Spleen (tissue), 11 donors: ENCODE data around the gene CYS1. TPM values are rescaled to one million over a fixed set of nuclear protein-coding genes. Genes with fewer than 3 reads are reported as not detected.

ENCODE experiments used
- DNase-seq: peaks from one replicate; pipeline ENCODE4 v3.0.0-alpha.2; 2020
- H3K27ac ChIP-seq, 8 donors: fragments of 200-600 bp; sonication (generic) in 7 of 8; 1 replicate in 4 of 8; 2 replicates in 4 of 8; pipeline versions ENCODE4 v1.5.0 to v1.8.0; 2016 to 2021; ENCODE audit warnings: inconsistent platforms in 4 of 8, mild to moderate bottlenecking in 4 of 8, moderate library complexity in 1 of 8
- H3K27me3 ChIP-seq, 7 donors: fragments of 200-600 bp; sonication (generic) in 6 of 7; replicated peaks in 1 of 7; 1 replicate in 4 of 7; 2 replicates in 3 of 7; pipeline versions ENCODE4 v1.5.0 to v1.8.0; 2016 to 2021; ENCODE audit warnings: inconsistent platforms in 3 of 7, mild to moderate bottlenecking in 1 of 7
- H3K36me3 ChIP-seq, 6 donors: fragments of 200-600 bp; sonication (generic) in 5 of 6; 1 replicate in 4 of 6; 2 replicates in 2 of 6; pipeline versions ENCODE4 v1.5.0 to v1.8.0; 2016 to 2021; ENCODE audit warnings: inconsistent platforms in 2 of 6
- H3K4me1 ChIP-seq, 6 donors: fragments of 200-600 bp; sonication (generic) in 5 of 6; 1 replicate in 3 of 6; 2 replicates in 3 of 6; pipeline versions ENCODE4 v1.5.0 to v1.8.0; 2016 to 2021; ENCODE audit warnings: inconsistent platforms in 3 of 6
- H3K4me3 ChIP-seq, 8 donors: fragments of 200-600 bp; sonication (generic) in 7 of 8; 1 replicate in 4 of 8; 2 replicates in 4 of 8; pipeline versions ENCODE4 v1.5.0 to v1.8.0; 2016 to 2021; ENCODE audit warnings: inconsistent platforms in 4 of 8, mild to moderate bottlenecking in 4 of 8, moderate library complexity in 2 of 8
- H3K9me3 ChIP-seq, 8 donors: fragments of 200-600 bp; sonication (generic) in 7 of 8; 1 replicate in 4 of 8; 2 replicates in 4 of 8; pipeline versions ENCODE4 v1.5.0 to v1.8.0; 2016 to 2021; ENCODE audit warnings: inconsistent platforms in 4 of 8
- CTCF ChIP-seq, 11 experiments: fragments of 200-600 bp in 7 of 11; fragments of 450-650 bp in 4 of 11; sonication (generic) in 4 of 11; IDR thresholded peaks in 8 of 11; conservative IDR thresholded peaks in 3 of 11; 1 replicate in 7 of 11; 2 replicates in 4 of 11; pipeline versions ENCODE4 v1.4.0 to v1.8.0; 2016 to 2021; ENCODE audit warnings: antibody characterized with exemption in 11 of 11, inconsistent platforms in 4 of 11, mild to moderate bottlenecking in 1 of 11
- POLR2A ChIP-seq, 3 donors: fragments of 450-650 bp; IDR thresholded peaks; one replicate each; pipeline ENCODE4 v1.5.1; 2017; ENCODE audit warnings: antibody characterized with exemption in 3 of 3, mild to moderate bottlenecking in 1 of 3
- POLR2AphosphoS5 ChIP-seq, 3 donors: sonication (generic); formaldehyde crosslinking; IDR thresholded peaks; one replicate each; pipeline ENCODE4 v1.5.1; 2017; ENCODE audit warnings: antibody characterized with exemption in 3 of 3
- WGBS, 5 donors: extraction: QIAGEN DNeasy Blood & Tissue Kit in 3 of 5; methylation state at CpG; one replicate each; pipeline versions ENCODE4 v1.1.5 to v1.1.7; 2013 to 2018; 5-methylcytosine and 5-hydroxymethylcytosine counted together
- intact Hi-C: fragments of 100-400 bp; cut with DNase I; formaldehyde crosslinking; loops from one replicate; pipeline ENCODE4 v1.15.0; 2023; ENCODE audit warnings: low total_unique reads
- polyA plus RNA-seq, 3 donors: library from polyadenylated mRNA; stranded (reverse); fragments of 200-250 nt; gene quantifications; one replicate each; pipeline ENCODE4 v1.2.1, GENCODE V29; 2013
- total RNA-seq, 7 donors: library from RNA; depleted of rRNA in 3 of 7; stranded (reverse); fragments of >200 nt in 3 of 7; fragmentation: NEBNext Ultra II Directional in 4 of 7; extraction: Animal tissue kit (Norgen Biotek cat#: 25700) in 4 of 7; gene quantifications; one replicate each; pipeline versions ENCODE4 v1.1.0 to v1.2.1, GENCODE V29; 2016 to 2021
- donor health status: healthy with polysubstance abuse.
- donor health status: DM: no; HTN: no; CAD: no; lungs with moderate emphysema.
- donor health status: DM: no; HTN: no; CAD: no.
- donor health status: Bipolar disorder and iron deficiency.
- donor health status: healthy.
- donor health status: DM: no; HTN: no; CAD: no.
- donor health status: DM: yes; HTN: yes; CAD: no.

Gene CYS1
- total and polyA plus RNA-seq, 10 donors: 0.38 to 2.9 (median 1.3) TPM

- Histone ChIP-seq H3K4me3 (no peak overlapping the region), H3K27me3 (peaks cover 4 to 62% (median 44%) of the 10 kb centered on the region in 7 donors), H3K9me3 (no peaks in the 10 kb centered on the region), H3K4me1 (peaks cover 0 to 20% (median 13%) of the 10 kb centered on the region in 6 donors), H3K27ac (no peak overlapping the region), H3K36me3 (no peaks in the 10 kb centered on the region)
- intact Hi-C loops: no loop called here
- DNase-seq: no peak
- WGBS, 5 donors: 63 to 83% (median 70%) methylated on average over 6 of the region's 6 CpGs
- TF ChIP-seq POLR2A (IDR thresholded peaks at IDR 0.05) (no peak), CTCF (IDR thresholded peaks at IDR 0.05 in 8 of 11, conservative IDR thresholded peaks at IDR 0.05 in 3 of 11) (no peak), POLR2AphosphoS5 (IDR thresholded peaks at IDR 0.05) (no peak)
Observed at GRCh38 chr2:10085043-10085667, 4.9 kb upstream of the CYS1 start.

GRCh38 chr2:10084223-10084865 is 4.1 kb upstream of the CYS1 start:
- 74 to 81% (median 76%) methylated on average over 12 of the region's 12 CpGs for WGBS, 5 donors
- TF ChIP-seq CTCF (IDR thresholded peaks at IDR 0.05 in 8 of 11, conservative IDR thresholded peaks at IDR 0.05 in 3 of 11) (no peak), POLR2A (IDR thresholded peaks at IDR 0.05) (no peak), POLR2AphosphoS5 (IDR thresholded peaks at IDR 0.05) (no peak)
- H3K4me3 ChIP-seq: no peak overlapping the region
- H3K4me1 ChIP-seq: peaks cover 0 to 19% (median 16%) of the 10 kb centered on the region in 6 donors
- no peak overlapping the region for H3K27ac ChIP-seq
- intact Hi-C loops: no loop called here
- no peaks in the 10 kb centered on the region for H3K9me3 ChIP-seq
- DNase-seq: no peak
- H3K36me3 ChIP-seq: no peaks in the 10 kb centered on the region
- peaks cover 4 to 69% (median 49%) of the 10 kb centered on the region in 7 donors for H3K27me3 ChIP-seq

GRCh38 chr2:10083692-10084211 is 3.5 kb upstream of the CYS1 start:
- H3K27me3 ChIP-seq: peaks cover 4 to 73% (median 55%) of the 10 kb centered on the region in 7 donors
- no peak overlapping the region for H3K27ac ChIP-seq

More at GRCh38 chr2:10083692-10084211, 3.5 kb upstream of the CYS1 start:
- no peak overlapping the region for H3K4me3 ChIP-seq
- H3K36me3 ChIP-seq: no peaks in the 10 kb centered on the region
- DNase-seq: no peak
- 68 to 81% (median 72%) methylated on average over 13 of the region's 13 CpGs for WGBS, 5 donors
- intact Hi-C loops: no loop called here
- H3K9me3 ChIP-seq: no peaks in the 10 kb centered on the region
- peaks cover 4 to 25% (median 21%) of the 10 kb centered on the region in 6 donors for H3K4me1 ChIP-seq
- TF ChIP-seq CTCF (IDR thresholded peaks at IDR 0.05 in 8 of 11, conservative IDR thresholded peaks at IDR 0.05 in 3 of 11) (no peak), POLR2A (IDR thresholded peaks at IDR 0.05) (no peak), POLR2AphosphoS5 (IDR thresholded peaks at IDR 0.05) (no peak)
